A549 (cell line): Measurements from ENCODE around the gene MTFP1. TPM values are rescaled to one million over a fixed set of nuclear protein-coding genes. Genes with fewer than 3 reads are reported as not detected.

Experiments used
- ATAC-seq, 2 experiments: fragments of 200-7000 bp in 1 of 2; fragments of >200 bp in 1 of 2; cut with Nextera tagmentation in 1 of 2; cut with Tn5 transposase in 1 of 2; 3 replicates each; pipeline versions ENCODE4 v1.8.0 to v1.9.1; 2018 to 2020; ENCODE audit warnings: mild to moderate bottlenecking in 1 of 2, moderate library complexity in 1 of 2
- CTCF ChIA-PET: fragments of 300-600 bp; sonication (Branson Sonifier 250); formaldehyde crosslinking; extraction: SDS; loops from one replicate; lab custom pipeline; 2021; ENCODE audit warnings: antibody characterized with exemption, inconsistent platforms; lab: Yijun Ruan, JAX
- POLR2A ChIA-PET: fragments of 350-600 bp; formaldehyde crosslinking; extraction: SDS; loops from one replicate; lab custom pipeline; 2021; ENCODE audit warnings: antibody characterized with exemption, inconsistent platforms; lab: Yijun Ruan, JAX
- DNase-seq, 2 experiments: peaks; one replicate each; pipeline versions ENCODE4 v3.0.0 to v3.0.0-alpha.2; 2011 to 2016; ENCODE audit warnings: low read depth in 1 of 2, low spot score in 1 of 2
- FAIRE-seq: peaks from 2 replicates; lab custom pipeline; 2011; peaks lifted over from hg19 to GRCh38; lab: Jason Lieb, UNC
- H3K27ac ChIP-seq, 2 experiments: fragments of >200 bp; sonication (Bioruptor Twin); formaldehyde crosslinking; 3 replicates each; pipeline ENCODE4 v1.5.1; 2016 to 2017
- H3K4me1 ChIP-seq: fragments of >200 bp; sonication (Bioruptor Twin); formaldehyde crosslinking; 3 replicates; pipeline ENCODE4 v1.6.1; 2016
- H3K4me2 ChIP-seq: fragments of >200 bp; sonication (Bioruptor Twin); formaldehyde crosslinking; 3 replicates; pipeline ENCODE4 v1.6.1; 2016
- H3K4me3 ChIP-seq: fragments of >200 bp; sonication (Bioruptor Twin); formaldehyde crosslinking; 3 replicates; pipeline ENCODE4 v1.5.1; 2016
- H3K9me3 ChIP-seq: fragments of >200 bp; sonication (Bioruptor Twin); formaldehyde crosslinking; 3 replicates; pipeline ENCODE4 v1.6.1; 2016
- CBX8 ChIP-seq: fragments of 200-600 bp; sonication (generic); IDR thresholded peaks from 2 replicates; pipeline ENCODE4 v1.6.1; 2016
- CEBPB ChIP-seq, 2 experiments: fragments of >200 bp in 1 of 2; sonication (Bioruptor Twin) in 1 of 2; formaldehyde crosslinking in 1 of 2; IDR thresholded peaks; 2 replicates each; pipeline ENCODE4 v1.6.1; 2012 to 2016
- EHMT2 ChIP-seq: fragments of 200-600 bp; sonication (generic); IDR thresholded peaks from 2 replicates; pipeline ENCODE4 v1.6.1; 2016; ENCODE audit warnings: antibody characterized with exemption, low read depth, mild to moderate bottlenecking, moderate library complexity
- EP300 ChIP-seq, 2 experiments: fragments of >200 bp; sonication (Bioruptor Twin); formaldehyde crosslinking; IDR thresholded peaks; 2 replicates in 1 of 2; 3 replicates in 1 of 2; pipeline ENCODE4 v1.6.1; 2016 to 2017
- FOSB ChIP-seq: fragments of 250-450 bp; sonication (Bioruptor Pico); IDR thresholded peaks from 2 replicates; pipeline ENCODE4 v1.5.0; 2020; ENCODE audit warnings: mild to moderate bottlenecking, moderate library complexity
- FOSL2 ChIP-seq, 2 experiments: fragments of 450-650 bp in 1 of 2; fragments of >200 bp in 1 of 2; sonication (Bioruptor Twin) in 1 of 2; formaldehyde crosslinking; IDR thresholded peaks; 2 replicates each; pipeline versions ENCODE4 v1.5.0 to v1.6.1; 2016 to 2020; ENCODE audit warnings: mild to moderate bottlenecking in 1 of 2, moderate library complexity in 1 of 2
- HEYL ChIP-seq: fragments of 250-450 bp; sonication (Bioruptor Pico); IDR thresholded peaks from 2 replicates; pipeline ENCODE4 v1.8.0; 2021; ENCODE audit warnings: mild to moderate bottlenecking, moderate library complexity
- HOXB13 ChIP-seq: fragments of 250-450 bp; sonication (Bioruptor Pico); IDR thresholded peaks from 2 replicates; pipeline ENCODE4 v1.5.0; 2020; ENCODE audit warnings: low read depth, mild to moderate bottlenecking, moderate library complexity
- MAFK ChIP-seq: fragments of 450-650 bp; IDR thresholded peaks from 2 replicates; pipeline ENCODE4 v1.6.1; 2014; ENCODE audit not compliant: partially characterized antibody
- MAZ ChIP-seq: fragments of 150-350 bp; IDR thresholded peaks from 2 replicates; pipeline ENCODE4 v1.6.1; 2014; ENCODE audit warnings: antibody characterized with exemption, low read depth, low read length, borderline replicate concordance
- NFE2L2 ChIP-seq: fragments of 150-350 bp; conservative IDR thresholded peaks from 2 replicates; pipeline ENCODE4 v1.6.1; 2014; ENCODE audit warnings: low read length
- NPAS2 ChIP-seq: fragments of 250-450 bp; sonication (Bioruptor Pico); IDR thresholded peaks from 2 replicates; pipeline ENCODE4 v1.8.0; 2022; ENCODE audit warnings: mild to moderate bottlenecking, moderate library complexity, borderline replicate concordance
- POLR2AphosphoS2 ChIP-seq: conservative IDR thresholded peaks from 2 replicates; pipeline ENCODE4 v1.6.1; 2012; ENCODE audit warnings: low read length, improper control_type of control experiment, inconsistent platforms
- RAD21 ChIP-seq, 2 experiments: fragments of >200 bp in 1 of 2; sonication (Bioruptor Twin) in 1 of 2; formaldehyde crosslinking in 1 of 2; IDR thresholded peaks in 1 of 2; conservative IDR thresholded peaks in 1 of 2; 2 replicates in 1 of 2; 3 replicates in 1 of 2; pipeline ENCODE4 v1.6.1; 2012 to 2018; ENCODE audit warnings: inconsistent platforms in 1 of 2
- RNF2 ChIP-seq: fragments of 200-600 bp; sonication (generic); IDR thresholded peaks from 2 replicates; pipeline ENCODE4 v1.6.1; 2016; ENCODE audit warnings: low read depth, mild to moderate bottlenecking, antibody characterized with exemption, moderate library complexity, borderline replicate concordance
- ZSCAN20 ChIP-seq: fragments of 250-450 bp; sonication (Bioruptor Pico); IDR thresholded peaks from 2 replicates; pipeline ENCODE4 v1.8.0; 2022; ENCODE audit warnings: mild to moderate bottlenecking, moderate library complexity
- WGBS: methylation state at CpG from one replicate; pipeline ENCODE4 v1.1.6; 2017; ENCODE audit errors: missing lambda C conversion rate; 5-methylcytosine and 5-hydroxymethylcytosine counted together
- polyA plus RNA-seq, 4 experiments: library from polyadenylated mRNA; depleted of rRNA in 3 of 4; stranded (reverse); fragments of >200 nt; fragmentation: RNase III in 1 of 4; extraction: RNeasy Plus Mini Kit Qiagen cat#74134 plus additional on column Dnase treatment in 1 of 4; gene quantifications; 2 replicates in 3 of 4; 3 replicates in 1 of 4; pipeline ENCODE4 v1.2.3, GENCODE V29; 2011 to 2017
- TF ChIP-seq, protein P1 (sequence below): IDR thresholded peaks from 2 replicates; pipeline ENCODE4 v1.6.1; 2012
- TF ChIP-seq, protein P2 (sequence below): fragments of >200 bp; sonication (Bioruptor Twin); formaldehyde crosslinking; IDR thresholded peaks from 2 replicates; pipeline ENCODE4 v1.6.1; 2016
- TF ChIP-seq, protein P3 (sequence below): IDR thresholded peaks from 2 replicates; pipeline ENCODE4 v1.6.1; 2012; ENCODE audit warnings: low read depth, borderline replicate concordance

MTFP1 gene
- polyA plus RNA-seq, 2 of the 4 experiments (the other 2 are of a cell fraction), result 23.8 to 52.0 TPM

GRCh38 chr22:30414525-30415047 lies 11.0 kb upstream of the MTFP1 start:
- CTCF ChIA-PET, result interaction anchor here (0.6 to 1.1 kb wide), 3 partner anchors 13 to 127 kb away, joined by 3 read pairs; no protein-coding TSS in a partner anchor
- no peak for FAIRE-seq
- no peaks in the 10 kb centered on the region for H3K9me3 ChIP-seq
- TF ChIP-seq, protein P1, sequence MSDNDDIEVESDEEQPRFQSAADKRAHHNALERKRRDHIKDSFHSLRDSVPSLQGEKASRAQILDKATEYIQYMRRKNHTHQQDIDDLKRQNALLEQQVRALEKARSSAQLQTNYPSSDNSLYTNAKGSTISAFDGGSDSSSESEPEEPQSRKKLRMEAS, result no peak
- no peak for TF ChIP-seq NFE2L2
- no peak for TF ChIP-seq RNF2
- no peak for TF ChIP-seq ZSCAN20
- no peak for TF ChIP-seq EP300 (IDR thresholded peaks at IDR 0.05)
- no peak for TF ChIP-seq FOSB (CRISPR knock-in tag)
- TF ChIP-seq EHMT2, result no peak
- no peak for TF ChIP-seq CBX8
- TF ChIP-seq MAZ, result no peak
- TF ChIP-seq, protein P2, sequence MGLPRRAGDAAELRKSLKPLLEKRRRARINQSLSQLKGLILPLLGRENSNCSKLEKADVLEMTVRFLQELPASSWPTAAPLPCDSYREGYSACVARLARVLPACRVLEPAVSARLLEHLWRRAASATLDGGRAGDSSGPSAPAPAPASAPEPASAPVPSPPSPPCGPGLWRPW, result no peak
- TF ChIP-seq NPAS2 (CRISPR knock-in tag), result no peak
- TF ChIP-seq, all 56 proteins: peak for 0
- Histone ChIP-seq H3K4me1 (peaks cover 29% of the 10 kb centered on the region), H3K4me2 (no peak overlapping the region), H3K4me3 (no peak overlapping the region), H3K27ac (peak overlapping the region in 1 of 2 experiments; percentile 38; a peak in 1 of 6 replicates)
- WGBS, result 89% methylated on average over 4 of the region's 4 CpGs
- POLR2A ChIA-PET, result no interaction called here
- DNase-seq, result no peak
- no peak for ATAC-seq

DNA sequence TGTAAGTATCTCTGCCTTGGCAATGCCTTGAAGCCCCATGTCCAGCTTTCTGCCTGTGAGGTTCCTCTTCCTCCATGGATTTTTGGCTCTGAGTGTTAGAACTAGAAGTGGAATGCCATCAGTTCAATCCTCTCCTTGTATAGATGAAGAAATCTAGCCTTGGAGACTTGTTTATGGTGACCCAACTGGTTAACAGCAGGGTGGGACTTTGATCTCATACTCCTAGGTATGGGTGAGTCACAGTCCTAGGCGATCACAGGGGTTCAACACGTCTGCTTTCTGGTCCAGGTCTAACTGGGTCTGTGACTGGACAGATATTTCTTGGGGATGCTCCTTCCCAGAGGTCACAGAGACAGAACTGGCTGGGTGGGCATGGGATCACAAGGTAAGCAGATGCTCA lies 9.2 kb upstream of the MTFP1 start:
- no peak for TF ChIP-seq EP300 (IDR thresholded peaks at IDR 0.05)
- TF ChIP-seq CEBPB (IDR thresholded peaks at IDR 0.05), result no peak
- H3K4me2 ChIP-seq, result peak overlapping the region; percentile 37; the same call in 2 of the 3 replicates
- ChIA-PET POLR2A (no interaction called here), CTCF (no interaction called here)
- peak in 1 of 2 experiments; percentile 46 for DNase-seq
- no peak overlapping the region for H3K4me3 ChIP-seq
- peak in 1 of 2 experiments; percentile 48; a peak in 2 of 6 replicates for ATAC-seq
- no peaks in the 10 kb centered on the region for H3K9me3 ChIP-seq
- no CpG with 5 or more reads among the region's 2 CpGs for WGBS
- peaks cover 47% of the 10 kb centered on the region for H3K4me1 ChIP-seq
- no peak for FAIRE-seq
- peak overlapping the region; percentile 30 to 65; a peak in 5 of 6 replicates for H3K27ac ChIP-seq

DNA sequence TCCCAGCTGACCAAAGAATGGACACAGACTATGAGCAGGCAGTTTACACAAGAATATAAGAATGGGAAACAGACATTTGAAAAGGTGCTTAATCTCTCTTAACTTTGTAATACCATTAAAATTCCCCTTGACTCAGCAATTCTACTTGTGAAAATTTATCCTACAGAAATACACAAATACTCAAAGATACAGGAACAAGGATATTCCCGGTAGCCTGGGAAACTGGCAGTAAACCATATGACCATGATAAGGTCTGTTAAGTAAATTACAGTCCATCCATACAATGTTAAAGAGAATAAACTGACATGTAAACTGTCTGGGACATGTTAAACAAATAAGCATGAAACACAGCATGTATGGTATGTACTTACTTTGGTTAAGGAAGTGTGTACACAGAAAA lies 8.7 kb upstream of the MTFP1 start:
- POLR2A ChIA-PET, result no interaction called here
- H3K27ac ChIP-seq, result peak overlapping the region; percentile 30 to 65; a peak in 5 of 6 replicates
- WGBS, result 86% methylated on average over 1 of the region's 1 CpG
- ATAC-seq (no peak), DNase-seq (no peak), FAIRE-seq (no peak)
- H3K9me3 ChIP-seq, result no peaks in the 10 kb centered on the region
- CTCF ChIA-PET, result no interaction called here
- peaks cover 52% of the 10 kb centered on the region for H3K4me1 ChIP-seq
- H3K4me2 ChIP-seq, result peak overlapping the region; percentile 37; the same call in 2 of the 3 replicates
- TF ChIP-seq MAFK, result peak; percentile 85
- TF ChIP-seq, protein P3, sequence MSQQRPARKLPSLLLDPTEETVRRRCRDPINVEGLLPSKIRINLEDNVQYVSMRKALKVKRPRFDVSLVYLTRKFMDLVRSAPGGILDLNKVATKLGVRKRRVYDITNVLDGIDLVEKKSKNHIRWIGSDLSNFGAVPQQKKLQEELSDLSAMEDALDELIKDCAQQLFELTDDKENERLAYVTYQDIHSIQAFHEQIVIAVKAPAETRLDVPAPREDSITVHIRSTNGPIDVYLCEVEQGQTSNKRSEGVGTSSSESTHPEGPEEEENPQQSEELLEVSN, result no peak
- H3K4me3 ChIP-seq, result no peak overlapping the region

GRCh38 chr22:30420347-30421125 lies 5.0 kb upstream of the MTFP1 start:
- no peak overlapping the region for H3K4me3 ChIP-seq
- ChIA-PET CTCF (interaction anchor here (1.1 to 1.8 kb wide), 2 partner anchors 7 to 13 kb away, joined by 3 to 5 read pairs; no protein-coding TSS in a partner anchor), POLR2A (no interaction called here)
- H3K4me2 ChIP-seq, result peak overlapping the region; percentile 87
- no peaks in the 10 kb centered on the region for H3K9me3 ChIP-seq
- peak overlapping the region; percentile 97 for H3K27ac ChIP-seq
- WGBS, result 38% methylated on average over 6 of the region's 6 CpGs
- ATAC-seq, result no peak
- TF ChIP-seq FOSL2 (IDR thresholded peaks at IDR 0.05), result no peak
- 0 out of 2 replicates have a peak, but pooled peaks have one; percentile 10 for TF ChIP-seq FOSL2 (CRISPR knock-in tag; IDR thresholded peaks at IDR 0.05)
- no peak for TF ChIP-seq HOXB13 (CRISPR knock-in tag)
- TF ChIP-seq MAFK, result no peak
- TF ChIP-seq MAZ, result no peak
- no peak for TF ChIP-seq HEYL (CRISPR knock-in tag)
- TF ChIP-seq POLR2AphosphoS2, result no peak
- TF ChIP-seq, protein P1, result no peak
- TF ChIP-seq RAD21 (conservative IDR thresholded peaks at IDR 0.05 in 1 of 2, IDR thresholded peaks at IDR 0.05 in 1 of 2), result no peak
- no peak for FAIRE-seq
- H3K4me1 ChIP-seq, result peaks cover 69% of the 10 kb centered on the region
- peak in 1 of 2 experiments; percentile 61 for DNase-seq
